GM19324 (cell line): Measurements from ENCODE around the gene COG5.
"Not testable (repeated sequence)": the region's sequence is repeated elsewhere in the genome, so short reads cannot be mapped to it uniquely, and the experiment has no call there.

Experiments
- ATAC-seq: cut with Tn5 transposase; IDR thresholded peaks from one replicate; pipeline ENCODE4 v1.9.1; 2021; ENCODE audit warnings: mild to moderate bottlenecking, moderate library complexity; ENCODE audit not compliant: unreplicated experiment, low FRiP score

Gene COG5

DNA sequence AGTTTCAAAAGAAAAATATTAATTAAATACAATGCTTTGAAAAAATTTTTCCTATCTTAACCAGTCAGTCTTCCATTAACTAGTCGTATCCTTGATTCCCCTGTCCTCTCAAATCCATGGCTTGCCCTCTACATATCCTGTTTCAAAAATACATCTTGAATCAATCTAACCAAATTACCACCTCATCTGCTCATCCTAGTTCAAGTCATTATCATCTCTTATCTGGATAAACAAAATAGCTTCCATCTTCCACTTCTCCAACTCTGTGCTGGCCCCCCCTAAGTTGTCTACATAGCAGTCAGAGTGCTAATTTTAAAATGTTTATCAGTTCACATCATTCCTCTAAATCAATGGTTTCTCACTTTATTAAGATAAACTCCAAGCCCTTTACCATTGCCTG, 269.5 kb downstream of the COG5 start:
- no peak for ATAC-seq

DNA sequence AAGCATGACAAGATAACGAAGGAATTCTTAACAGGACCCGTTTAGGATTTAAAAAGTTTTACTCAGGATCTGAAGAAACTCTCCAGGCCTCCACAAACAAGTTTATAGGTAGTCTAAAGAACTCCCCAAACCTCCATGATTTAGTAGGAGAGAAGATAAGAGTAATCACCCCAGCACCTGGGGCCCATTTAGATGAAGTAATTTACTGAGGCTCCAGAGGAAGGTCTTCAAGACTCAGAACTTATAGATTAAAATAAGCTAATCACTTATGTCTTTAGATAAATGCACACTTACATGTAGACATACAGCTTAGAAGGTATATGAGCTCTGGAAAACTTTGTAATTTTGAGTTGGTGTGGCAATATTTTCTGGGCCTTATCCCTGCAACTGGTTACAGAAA, 271.1 kb downstream of the COG5 start:
- ATAC-seq: no peak

DNA sequence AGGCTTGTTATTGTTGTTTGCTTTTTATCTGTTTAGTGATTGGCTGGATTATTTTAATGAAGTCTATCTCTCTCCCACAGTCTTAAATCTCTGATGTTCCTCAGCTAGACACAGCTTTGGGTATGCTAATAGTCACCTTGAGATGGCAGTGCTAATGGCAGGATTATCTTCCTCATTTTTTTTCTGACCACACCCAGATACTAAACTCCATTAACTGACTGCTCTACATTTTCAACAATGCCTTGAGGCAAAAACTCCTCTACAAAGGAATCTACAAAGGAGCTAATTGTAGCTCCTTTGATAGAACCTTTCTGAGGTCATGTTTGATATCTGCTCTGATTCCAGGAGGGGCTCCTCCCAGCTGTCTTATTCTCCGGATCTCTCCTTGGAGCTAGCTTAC, 272.3 kb downstream of the COG5 start:
- ATAC-seq: no peak

GRCh38 chr7:107286751-107287621, 276.7 kb downstream of the COG5 start:
- ATAC-seq: no peak

- ATAC-seq: no peak
Observed at GRCh38 chr7:107284911-107285479, 278.7 kb downstream of the COG5 start.

- no peak for ATAC-seq
Observed at GRCh38 chr7:107277331-107277730, 286.4 kb downstream of the COG5 start.

GRCh38 chr7:107276220-107276827, 287.4 kb downstream of the COG5 start:
- no peak for ATAC-seq

GRCh38 chr7:107274506-107274905, 289.2 kb downstream of the COG5 start:
- no peak for ATAC-seq

DNA sequence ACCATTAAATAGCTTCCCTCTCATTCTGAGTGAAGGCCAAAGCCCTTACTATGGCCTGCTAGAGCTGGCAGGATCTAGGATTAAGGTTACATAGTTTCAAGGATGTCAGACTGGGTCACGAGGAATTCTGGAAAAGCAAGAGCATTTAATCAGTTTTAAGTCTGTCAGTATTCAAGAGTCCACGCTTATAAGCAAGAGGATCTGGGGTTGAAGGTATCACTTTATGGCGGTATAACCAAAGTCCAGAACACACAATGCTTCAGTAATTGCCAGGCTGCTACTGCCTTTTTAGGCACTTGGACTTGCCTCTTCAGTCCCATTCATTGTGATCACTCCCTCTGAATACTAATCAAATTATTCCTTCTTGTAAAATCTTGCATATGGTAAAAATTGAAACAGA, 293.9 kb downstream of the COG5 start:
- no peak for ATAC-seq

- no peak for ATAC-seq
Observed at GRCh38 chr7:107268594-107268993, 295.1 kb downstream of the COG5 start.

DNA sequence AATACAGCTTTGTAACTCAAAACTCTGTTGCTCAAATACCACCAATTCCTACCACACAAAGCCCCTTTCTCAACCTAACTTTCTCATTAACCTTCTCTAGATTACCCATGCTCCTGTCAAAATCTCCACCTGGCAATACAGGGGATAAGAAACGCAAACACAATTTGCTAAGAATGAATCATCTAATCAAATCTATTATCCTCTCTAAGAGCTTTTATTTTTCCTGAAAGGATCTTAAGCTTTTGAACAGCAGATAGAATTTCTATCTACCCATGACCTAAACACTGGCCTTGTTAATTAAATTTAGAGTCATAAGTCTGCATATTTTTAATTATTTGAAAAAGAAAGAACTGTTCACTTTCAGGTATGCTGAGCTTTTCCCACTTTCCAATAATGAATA, 296.6 kb downstream of the COG5 start:
- no peak for ATAC-seq

GRCh38 chr7:107264723-107265122, 299.0 kb downstream of the COG5 start:
- no peak for ATAC-seq

GRCh38 chr7:107262857-107263256, 300.9 kb downstream of the COG5 start:
- ATAC-seq: no peak

DNA sequence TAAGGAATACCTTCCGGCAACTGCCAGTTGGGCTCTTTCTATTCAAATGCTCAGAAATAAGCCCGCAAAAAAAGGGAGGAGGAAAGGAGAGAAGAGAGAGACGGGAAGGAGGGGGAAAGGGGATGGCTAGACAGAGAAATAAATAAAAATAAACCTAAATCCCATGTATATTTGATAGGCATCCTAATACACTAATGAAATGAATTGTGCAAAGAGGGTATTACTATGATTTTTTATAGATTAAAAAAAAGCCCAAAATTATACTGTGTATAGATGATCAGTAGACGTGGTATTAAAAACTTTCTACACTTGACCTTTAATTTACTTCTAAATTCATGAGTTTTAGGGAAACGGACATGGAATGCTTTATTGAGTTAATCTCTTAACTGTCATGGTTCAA, 305.0 kb downstream of the COG5 start:
- ATAC-seq: no peak

DNA sequence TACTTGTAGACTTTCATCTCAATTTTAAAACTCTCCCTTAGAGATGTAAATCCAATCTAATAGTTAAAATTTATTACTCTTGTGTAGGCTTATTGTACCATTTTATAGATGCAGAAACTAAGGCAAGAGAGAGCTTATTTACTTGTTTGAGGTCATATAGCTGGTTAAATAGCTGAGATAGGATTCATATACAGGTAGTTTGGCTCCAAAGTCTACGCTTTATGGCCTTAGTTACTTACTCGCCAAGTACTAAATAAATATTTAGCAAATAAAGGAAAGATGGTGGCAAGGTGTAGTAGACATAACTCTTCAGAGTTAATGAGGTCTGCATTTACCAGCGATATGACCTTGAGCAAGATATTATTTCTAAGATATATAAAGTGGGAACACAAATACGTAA, 308.1 kb downstream of the COG5 start:
- ATAC-seq: no peak

DNA sequence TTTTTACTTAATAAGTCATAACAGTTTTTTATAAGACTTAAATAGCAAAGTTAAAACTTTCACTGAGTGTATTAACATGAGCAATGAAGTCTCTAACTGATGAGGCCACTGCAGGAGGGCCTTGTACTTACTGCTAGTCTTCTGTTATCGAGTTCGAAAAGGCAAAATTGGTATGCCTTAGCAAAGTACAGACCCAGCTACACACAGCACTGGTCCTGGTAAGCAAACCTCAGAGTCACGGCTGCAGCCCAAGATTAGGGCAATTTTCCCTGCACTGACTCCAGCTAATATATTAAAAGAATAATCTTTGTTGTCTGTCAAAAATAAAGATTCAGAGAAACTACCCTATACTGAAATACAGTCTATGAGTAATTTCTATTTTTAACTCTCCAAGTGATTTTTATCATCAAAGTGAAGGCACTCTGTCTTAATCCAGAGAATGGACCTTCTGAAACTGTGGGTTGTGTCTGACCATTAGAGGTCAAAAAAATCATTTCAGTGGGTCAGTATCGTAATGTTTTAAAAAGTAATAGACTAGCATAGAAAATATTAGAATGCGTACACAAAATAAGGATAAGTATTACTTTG, 309.2 kb downstream of the COG5 start:
- ATAC-seq: no peak

DNA sequence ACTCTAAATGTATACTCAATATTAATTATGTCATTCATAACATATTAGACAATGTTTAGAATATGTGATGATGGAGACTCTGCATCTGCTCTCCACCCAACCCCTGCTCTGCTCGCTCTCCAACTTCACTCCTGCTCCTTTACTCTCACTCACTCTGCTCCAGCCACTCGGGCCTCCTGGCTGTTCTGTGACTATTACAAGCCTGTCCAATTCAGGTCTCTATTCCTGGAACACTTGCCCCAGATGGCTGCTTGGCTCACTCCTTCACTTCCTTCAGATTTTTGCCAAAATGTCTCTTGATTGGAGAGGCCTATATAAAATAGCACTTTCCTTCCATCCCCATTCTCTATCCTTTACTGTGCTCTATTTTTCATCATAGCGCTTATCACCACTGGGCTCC, 310.1 kb downstream of the COG5 start:
- no peak for ATAC-seq

DNA sequence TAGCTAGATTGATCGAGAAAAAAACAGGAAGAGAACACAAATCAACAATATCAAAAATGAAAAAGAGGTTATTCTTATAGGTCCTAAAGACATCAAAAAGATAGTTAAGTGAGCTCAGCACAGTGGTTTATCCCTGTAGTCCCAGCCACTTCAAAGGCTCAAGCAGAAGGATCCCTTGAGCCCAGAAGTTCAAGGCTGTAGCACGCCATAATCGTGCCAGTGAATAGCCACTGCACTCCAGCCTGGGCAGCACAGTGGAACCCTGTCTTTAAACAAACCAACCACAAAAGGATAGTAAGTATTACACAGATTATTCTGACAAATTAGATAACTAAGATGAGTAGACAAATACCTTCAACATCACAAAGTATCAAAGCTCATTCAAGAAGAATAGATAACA, 311.8 kb downstream of the COG5 start:
- ATAC-seq: no peak

DNA sequence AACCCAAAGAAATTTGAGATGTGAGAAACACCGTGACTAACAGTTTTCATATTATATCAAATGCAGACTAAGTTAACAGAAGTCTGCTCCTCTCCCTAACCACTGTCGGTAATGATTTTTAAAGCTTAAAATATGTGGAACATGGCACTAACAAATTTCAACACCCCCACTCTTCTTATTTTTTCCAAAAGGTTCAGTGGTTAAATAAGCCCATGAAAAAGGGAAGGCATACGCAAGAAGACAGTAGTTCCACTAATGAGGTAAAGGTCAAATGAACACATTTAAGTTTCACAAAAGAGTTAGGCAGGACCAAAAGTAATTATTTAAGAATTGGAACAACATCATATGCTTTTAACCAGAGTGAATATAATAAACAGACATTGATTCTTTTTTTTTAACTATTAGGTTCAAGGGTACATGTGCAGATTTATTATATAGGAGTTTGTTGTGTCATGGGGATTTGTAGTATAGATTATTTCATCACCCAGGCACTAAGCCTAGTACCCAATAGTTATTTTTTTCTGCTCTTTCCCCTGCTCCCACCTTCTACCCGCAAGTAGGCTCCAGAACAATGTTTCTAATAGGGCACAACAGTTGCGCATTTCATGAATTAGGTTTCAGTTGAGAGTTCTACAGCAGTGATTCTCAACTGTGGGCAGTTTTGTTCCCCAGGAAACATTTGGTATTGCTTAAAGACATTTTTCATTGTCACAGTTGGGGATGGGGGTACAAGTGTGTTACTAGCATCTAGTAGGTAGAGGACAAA, 315.0 kb downstream of the COG5 start:
- ATAC-seq: no peak

DNA sequence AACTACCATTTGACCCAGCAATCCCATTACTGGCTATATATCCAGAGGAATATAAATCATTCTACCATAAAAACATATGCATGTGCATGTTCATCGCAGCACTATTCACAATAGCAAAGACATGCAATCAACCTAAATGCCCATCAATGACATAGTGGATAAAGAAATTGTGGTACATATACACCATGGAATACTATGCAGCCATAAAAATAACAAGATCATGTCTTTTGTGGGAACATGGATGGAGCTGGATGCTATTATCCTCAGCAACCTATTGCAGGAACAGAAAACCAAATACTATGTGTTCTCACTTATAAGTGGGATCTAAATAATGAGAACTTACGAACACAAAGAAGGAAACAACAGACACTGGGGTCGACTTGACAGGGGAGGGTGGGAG, 316.9 kb downstream of the COG5 start:
- not testable (repeated sequence) for ATAC-seq

DNA sequence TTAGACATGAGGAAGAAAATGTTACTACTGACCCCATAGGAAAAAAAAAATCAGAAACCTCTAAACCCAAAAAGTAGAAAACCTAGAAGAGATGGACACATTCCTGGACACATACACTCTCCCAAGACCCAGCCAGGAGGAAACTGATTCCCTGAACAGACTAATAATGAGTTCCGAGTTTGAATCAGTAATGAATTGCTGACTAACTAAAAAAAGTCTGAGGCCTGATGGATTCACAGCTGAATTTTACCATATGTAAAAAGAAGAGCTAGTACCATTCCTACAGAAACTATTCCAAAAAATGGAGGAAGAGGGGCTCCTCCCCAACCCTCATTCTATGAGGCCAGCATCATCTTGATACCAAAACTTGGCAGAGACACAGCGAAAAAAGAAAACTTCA, 319.1 kb downstream of the COG5 start:
- ATAC-seq: no peak
